Erythroblast (primary cell): ENCODE data around the gene ATXN7.

ENCODE experiments used
- GATA1 ChIP-seq: IDR thresholded peaks from 2 replicates; pipeline ENCODE4 v1.6.1; 2011; ENCODE audit warnings: low read depth, mild to moderate bottlenecking, control low read depth, low read length, moderate library complexity
- POLR2A ChIP-seq: IDR thresholded peaks from 2 replicates; pipeline ENCODE4 v1.6.1; 2011; ENCODE audit warnings: mild to moderate bottlenecking, low read length

- TF ChIP-seq POLR2A (no peak), GATA1 (no peak)
Measured at GRCh38 chr3:64049136-64049535, 185.5 kb downstream of the ATXN7 start.
